H9 (cell line): ENCODE results near the gene LIF. TPM values are rescaled to one million over a fixed set of nuclear protein-coding genes. Genes with fewer than 3 reads are reported as not detected.

Source experiments
- DNase-seq: peaks from one replicate; pipeline ENCODE4 v3.0.0-alpha.2; 2017
- H2AFZ ChIP-seq: one replicate; pipeline ENCODE4 v1.6.1; 2013; ENCODE audit warnings: mild to moderate bottlenecking, low read length, control low read depth, moderate library complexity
- H2AK5ac ChIP-seq: 2 replicates; pipeline ENCODE4 v1.6.1; 2013; ENCODE audit warnings: low read length, control low read depth, mixed read lengths; ENCODE audit not compliant: insufficient read length
- H2BK120ac ChIP-seq: one replicate; pipeline ENCODE4 v1.6.1; 2013; ENCODE audit warnings: low read depth, mild to moderate bottlenecking, low read length, control low read depth, inconsistent platforms; ENCODE audit not compliant: poor library complexity, severe bottlenecking
- H2BK12ac ChIP-seq: 2 replicates; pipeline ENCODE4 v1.6.1; 2013; ENCODE audit warnings: low read length, control low read depth, mixed read lengths, low read depth; ENCODE audit not compliant: insufficient read length
- H2BK15ac ChIP-seq: 2 replicates; pipeline ENCODE4 v1.6.1; 2013; ENCODE audit warnings: low read depth, low read length, control low read depth
- H2BK20ac ChIP-seq: one replicate; pipeline ENCODE4 v1.6.1; 2013; ENCODE audit warnings: low read depth, mild to moderate bottlenecking, low read length, control low read depth, inconsistent platforms; ENCODE audit not compliant: poor library complexity, severe bottlenecking
- H2BK5ac ChIP-seq: 2 replicates; pipeline ENCODE4 v1.6.1; 2013; ENCODE audit warnings: low read length, control low read depth, mixed read lengths; ENCODE audit not compliant: insufficient read length
- H3K14ac ChIP-seq: 2 replicates; pipeline ENCODE4 v1.6.1; 2013; ENCODE audit warnings: low read length, control low read depth; ENCODE audit not compliant: insufficient read depth
- H3K18ac ChIP-seq: 2 replicates; pipeline ENCODE4 v1.6.1; 2013; ENCODE audit warnings: low read depth, mild to moderate bottlenecking, mixed read lengths, low read length, control low read depth; ENCODE audit not compliant: insufficient read length
- H3K23ac ChIP-seq: 2 replicates; pipeline ENCODE4 v1.6.1; 2013; ENCODE audit warnings: low read length, control low read depth, mixed read lengths, low read depth; ENCODE audit not compliant: insufficient read length
- H3K23me2 ChIP-seq: 2 replicates; pipeline ENCODE4 v1.6.1; 2013; ENCODE audit warnings: low read depth, mild to moderate bottlenecking, mixed read lengths, low read length, control low read depth; ENCODE audit not compliant: insufficient read length, poor library complexity, severe bottlenecking
- H3K27ac ChIP-seq: 2 replicates; pipeline ENCODE4 v1.5.1; 2013; ENCODE audit warnings: low read length, control low read depth, mixed read lengths, low read depth; ENCODE audit not compliant: insufficient read length
- H3K27me3 ChIP-seq: 2 replicates; pipeline ENCODE4 v1.6.1; 2013; ENCODE audit warnings: low read length, control low read depth, inconsistent platforms; ENCODE audit not compliant: insufficient read depth
- H3K4ac ChIP-seq: 2 replicates; pipeline ENCODE4 v1.6.1; 2013; ENCODE audit warnings: low read depth, mild to moderate bottlenecking, control low read depth, inconsistent platforms, low read length, moderate library complexity
- H3K4me1 ChIP-seq: 2 replicates; pipeline ENCODE4 v1.6.1; 2013; ENCODE audit warnings: low read length, control low read depth, inconsistent platforms; ENCODE audit not compliant: insufficient read depth
- H3K4me2 ChIP-seq: 2 replicates; pipeline ENCODE4 v1.6.1; 2013; ENCODE audit warnings: low read length, control low read depth, mixed read lengths; ENCODE audit not compliant: insufficient read length, insufficient read depth
- H3K56ac ChIP-seq: 2 replicates; pipeline ENCODE4 v1.6.1; 2013; ENCODE audit warnings: low read depth, mild to moderate bottlenecking, mixed read lengths, low read length, control low read depth; ENCODE audit not compliant: insufficient read length
- H3K79me1 ChIP-seq: 2 replicates; pipeline ENCODE4 v1.6.1; 2013; ENCODE audit warnings: low read depth, mild to moderate bottlenecking, moderate library complexity, low read length, control low read depth, inconsistent platforms; ENCODE audit not compliant: insufficient read depth, poor library complexity, severe bottlenecking
- H3K79me2 ChIP-seq: 2 replicates; pipeline ENCODE4 v1.6.1; 2013; ENCODE audit warnings: low read length, control low read depth, inconsistent platforms; ENCODE audit not compliant: insufficient read depth
- H3K9ac ChIP-seq: 2 replicates; pipeline ENCODE4 v1.6.1; 2013; ENCODE audit warnings: low read length, control low read depth, mixed read lengths; ENCODE audit not compliant: insufficient read length; ENCODE audit errors: extremely low read depth
- H3K9me3 ChIP-seq: one replicate; pipeline ENCODE4 v1.6.1; 2013; ENCODE audit warnings: low read depth, low read length, inconsistent platforms; ENCODE audit not compliant: control insufficient read depth
- H3T11ph ChIP-seq: one replicate; pipeline ENCODE4 v1.6.1; 2013; ENCODE audit warnings: mild to moderate bottlenecking, low read length, control low read depth, inconsistent platforms
- H4K20me1 ChIP-seq: one replicate; pipeline ENCODE4 v1.6.1; 2013; ENCODE audit not compliant: control insufficient read depth, insufficient read length, insufficient read depth
- H4K5ac ChIP-seq: 2 replicates; pipeline ENCODE4 v1.6.1; 2013; ENCODE audit warnings: low read depth, mild to moderate bottlenecking, mixed read lengths, low read length, control low read depth; ENCODE audit not compliant: insufficient read length
- H4K8ac ChIP-seq: replicated peaks from 2 replicates; pipeline ENCODE4 v1.6.1; 2013; ENCODE audit warnings: low read length, control low read depth, mixed read lengths, low read depth; ENCODE audit not compliant: insufficient read length
- H4K91ac ChIP-seq: 2 replicates; pipeline ENCODE4 v1.6.1; 2013; ENCODE audit warnings: low read depth, mild to moderate bottlenecking, moderate library complexity, mixed read lengths, low read length, control low read depth; ENCODE audit not compliant: insufficient read length
- H3K27ac Mint-ChIP-seq, 3 experiments: 2 replicates in 2 of 3; 3 replicates in 1 of 3; pipeline ENCODE4 v1.8.0; 2020 to 2021; ENCODE audit warnings: mixed read lengths in 3 of 3, mild to moderate bottlenecking in 1 of 3, moderate library complexity in 1 of 3
- H3K27me3 Mint-ChIP-seq: 2 replicates; pipeline ENCODE4 v1.8.0; 2021; ENCODE audit warnings: low read depth, mild to moderate bottlenecking, moderate library complexity, mixed read lengths
- H3K36me3 Mint-ChIP-seq, 3 experiments: 2 replicates in 2 of 3; 3 replicates in 1 of 3; pipeline ENCODE4 v1.8.0; 2020 to 2021; ENCODE audit warnings: low read depth in 3 of 3, mixed read lengths in 3 of 3; ENCODE audit not compliant: insufficient read depth in 1 of 3
- H3K4me1 Mint-ChIP-seq, 2 experiments: 2 replicates each; pipeline ENCODE4 v1.8.0; 2020; ENCODE audit warnings: mixed read lengths in 2 of 2
- H3K4me3 Mint-ChIP-seq, 2 experiments: 2 replicates in 1 of 2; 3 replicates in 1 of 2; pipeline ENCODE4 v1.8.0; 2020 to 2021; ENCODE audit warnings: mild to moderate bottlenecking in 2 of 2, mixed read lengths in 2 of 2, moderate library complexity in 1 of 2
- H3K9me3 Mint-ChIP-seq, 2 experiments: 2 replicates in 1 of 2; 3 replicates in 1 of 2; pipeline ENCODE4 v1.8.0; 2020; ENCODE audit warnings: mild to moderate bottlenecking in 2 of 2, mixed read lengths in 2 of 2, moderate library complexity in 1 of 2
- WGBS: extraction: QIAGEN DNeasy Blood & Tissue Kit; methylation state at CpG from one replicate; pipeline ENCODE4 v1.1.7; 2013; ENCODE audit warnings: missing lambda C conversion rate, low lambda C conversion rate, mixed read lengths; ENCODE audit not compliant: insufficient read length; ENCODE audit errors: extremely low coverage; 5-methylcytosine and 5-hydroxymethylcytosine counted together
- total RNA-seq: library from RNA; stranded (reverse); gene quantifications from 2 replicates; pipeline ENCODE4 v1.2.1, GENCODE V29; 2021
- TF ChIP-seq, protein P1 (sequence below): fragments of 200-600 bp; sonication (generic); conservative IDR thresholded peaks from 3 replicates; pipeline ENCODE4 v1.8.0; 2021; ENCODE audit warnings: antibody characterized with exemption, mild to moderate bottlenecking

The LIF gene
- total RNA-seq, 1 experiment from 2014 or later, result 6.1 TPM

DNA sequence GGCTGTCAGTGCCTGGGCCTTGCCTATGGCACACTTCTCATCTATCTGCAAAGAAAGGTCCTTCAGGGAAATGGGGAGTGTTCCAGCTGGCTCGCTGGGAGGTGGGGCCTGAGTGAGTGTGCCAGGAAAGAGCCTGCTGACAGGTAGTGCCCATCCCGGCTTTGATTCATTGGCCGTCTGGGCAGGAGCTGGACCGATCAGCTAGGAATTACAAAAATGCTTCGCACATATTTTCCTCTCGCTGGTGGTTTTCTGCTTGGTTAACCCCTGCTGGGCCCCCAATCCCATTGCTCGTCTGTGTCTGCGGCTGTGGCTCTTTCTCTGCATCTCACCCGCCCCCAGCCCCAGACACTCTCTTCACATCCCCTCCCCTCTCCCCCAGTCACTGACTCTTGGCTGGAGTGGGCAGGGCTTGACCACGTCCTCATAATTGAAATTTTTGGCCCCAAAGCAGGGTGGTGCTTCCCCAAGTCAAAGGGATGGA lies 10.8 kb downstream of the LIF start:
- no peak overlapping the region for H3K9ac ChIP-seq

More for the DNA sequence above, 10.8 kb downstream of the LIF start:
- Histone ChIP-seq H3K23ac (no peak overlapping the region), H3K27me3 (no peaks in the 10 kb centered on the region), H3K56ac (no peak overlapping the region), H3K9me3 (no peaks in the 10 kb centered on the region), H4K91ac (no peak overlapping the region), H2AK5ac (no peak overlapping the region), H3K18ac (no peak overlapping the region), H2BK120ac (no peak overlapping the region), H3K4ac (no peak overlapping the region), H3T11ph (no peak overlapping the region), H2BK5ac (no peak overlapping the region), H3K4me1 (peaks cover 12% of the 10 kb centered on the region), H3K79me1 (no peaks in the 10 kb centered on the region), H2BK12ac (no peak overlapping the region), H3K23me2 (no peaks in the 10 kb centered on the region), H3K27ac (no peak overlapping the region), H4K5ac (no peak overlapping the region), H2BK20ac (no peak overlapping the region), H2BK15ac (no peak overlapping the region), H4K8ac (no peak overlapping the region), H3K4me2 (no peak overlapping the region), H3K79me2 (no peaks in the 10 kb centered on the region), H2AFZ (no peak overlapping the region), H3K14ac (no peak overlapping the region), H4K20me1 (no peaks in the 10 kb centered on the region)
- H3K4me1 Mint-ChIP-seq, result peaks cover 50 to 57% of the 10 kb centered on the region in 2 experiments
- peaks cover 13% of the 10 kb centered on the region for H3K27me3 Mint-ChIP-seq
- no CpG with 5 or more reads among the region's 10 CpGs for WGBS
- peaks cover 0 to 2% of the 10 kb centered on the region in 2 experiments; a peak in 1 of 5 replicates for H3K9me3 Mint-ChIP-seq
- DNase-seq, result no peak
- H3K36me3 Mint-ChIP-seq, result peaks cover 0 to 4% (median 0%) of the 10 kb centered on the region in 3 experiments; a peak in 2 of 7 replicates
- TF ChIP-seq, protein P1, sequence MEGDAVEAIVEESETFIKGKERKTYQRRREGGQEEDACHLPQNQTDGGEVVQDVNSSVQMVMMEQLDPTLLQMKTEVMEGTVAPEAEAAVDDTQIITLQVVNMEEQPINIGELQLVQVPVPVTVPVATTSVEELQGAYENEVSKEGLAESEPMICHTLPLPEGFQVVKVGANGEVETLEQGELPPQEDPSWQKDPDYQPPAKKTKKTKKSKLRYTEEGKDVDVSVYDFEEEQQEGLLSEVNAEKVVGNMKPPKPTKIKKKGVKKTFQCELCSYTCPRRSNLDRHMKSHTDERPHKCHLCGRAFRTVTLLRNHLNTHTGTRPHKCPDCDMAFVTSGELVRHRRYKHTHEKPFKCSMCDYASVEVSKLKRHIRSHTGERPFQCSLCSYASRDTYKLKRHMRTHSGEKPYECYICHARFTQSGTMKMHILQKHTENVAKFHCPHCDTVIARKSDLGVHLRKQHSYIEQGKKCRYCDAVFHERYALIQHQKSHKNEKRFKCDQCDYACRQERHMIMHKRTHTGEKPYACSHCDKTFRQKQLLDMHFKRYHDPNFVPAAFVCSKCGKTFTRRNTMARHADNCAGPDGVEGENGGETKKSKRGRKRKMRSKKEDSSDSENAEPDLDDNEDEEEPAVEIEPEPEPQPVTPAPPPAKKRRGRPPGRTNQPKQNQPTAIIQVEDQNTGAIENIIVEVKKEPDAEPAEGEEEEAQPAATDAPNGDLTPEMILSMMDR, result no peak
- no peak overlapping the region for H3K4me3 Mint-ChIP-seq
- no peak overlapping the region for H3K27ac Mint-ChIP-seq
